GM23338 (cell line): ENCODE measurements around the gene TNIP2. TPM values are rescaled to one million over a fixed set of nuclear protein-coding genes. Genes with fewer than 3 reads are reported as not detected.
"Not testable (repeated sequence)": the region's sequence is repeated elsewhere in the genome, so short reads cannot be mapped to it uniquely, and the experiment has no call there.

Experiments
- ATAC-seq: fragments of 200-7000 bp; cut with Tn5 transposase; 3 replicates; pipeline ENCODE4 v1.9.1; 2020
- DNase-seq: peaks from one replicate; pipeline ENCODE4 v3.0.0-alpha.2; 2015; ENCODE audit warnings: low spot score
- H2AFZ ChIP-seq: fragments of 200-600 bp; sonication (generic); 2 replicates; pipeline ENCODE4 v1.8.0; 2016; ENCODE audit warnings: antibody characterized with exemption, mild to moderate bottlenecking, moderate library complexity
- H3F3A ChIP-seq: fragments of 200-600 bp; sonication (generic); replicated peaks from 2 replicates; pipeline ENCODE4 v1.8.0; 2017; ENCODE audit warnings: antibody characterized with exemption, mixed run types, low read depth
- H3K27ac ChIP-seq: fragments of 200-600 bp; sonication (generic); 2 replicates; pipeline ENCODE4 v1.6.1; 2016; ENCODE audit warnings: low read depth
- H3K27me3 ChIP-seq: fragments of 200-600 bp; sonication (generic); 2 replicates; pipeline ENCODE4 v1.8.0; 2016; ENCODE audit warnings: mild to moderate bottlenecking, mixed run types, moderate library complexity; ENCODE audit not compliant: insufficient read depth
- H3K36me3 ChIP-seq: fragments of 200-600 bp; sonication (generic); 2 replicates; pipeline ENCODE4 v1.8.0; 2016; ENCODE audit warnings: mild to moderate bottlenecking; ENCODE audit not compliant: insufficient read depth
- H3K4me1 ChIP-seq: fragments of 200-600 bp; sonication (generic); 2 replicates; pipeline ENCODE4 v1.8.0; 2016; ENCODE audit warnings: mild to moderate bottlenecking, moderate library complexity; ENCODE audit not compliant: insufficient read depth
- H3K4me2 ChIP-seq: fragments of 200-600 bp; sonication (generic); 2 replicates; pipeline ENCODE4 v1.7.1; 2017; ENCODE audit warnings: mixed run types
- H3K4me3 ChIP-seq: fragments of 200-600 bp; sonication (generic); 2 replicates; pipeline ENCODE4 v1.6.1; 2016; ENCODE audit warnings: mixed run types
- H3K79me2 ChIP-seq: fragments of 200-600 bp; sonication (generic); replicated peaks from 2 replicates; pipeline ENCODE4 v1.8.0; 2017; ENCODE audit warnings: mild to moderate bottlenecking; ENCODE audit not compliant: insufficient read depth
- H3K9me2 ChIP-seq: fragments of 200-600 bp; sonication (generic); 2 replicates; pipeline ENCODE4 v1.8.0; 2017; ENCODE audit not compliant: insufficient read depth
- H4K20me1 ChIP-seq: fragments of 200-600 bp; sonication (generic); replicated peaks from 2 replicates; pipeline ENCODE4 v1.8.0; 2017; ENCODE audit warnings: mild to moderate bottlenecking; ENCODE audit not compliant: insufficient read depth
- H3K27ac Mint-ChIP-seq: 2 replicates; pipeline ENCODE4 v1.8.0; 2020; ENCODE audit warnings: inconsistent platforms, mild to moderate bottlenecking, moderate library complexity, mixed read lengths
- H3K27me3 Mint-ChIP-seq: 3 replicates; pipeline ENCODE4 v1.8.0; 2022; ENCODE audit warnings: low read depth, mild to moderate bottlenecking, moderate library complexity, mixed read lengths, inconsistent platforms; ENCODE audit not compliant: insufficient read depth, poor library complexity
- H3K36me3 Mint-ChIP-seq: 3 replicates; pipeline ENCODE4 v1.8.0; 2021; ENCODE audit warnings: low read depth, mild to moderate bottlenecking, inconsistent platforms, moderate library complexity, mixed read lengths
- H3K4me1 Mint-ChIP-seq: 3 replicates; pipeline ENCODE4 v1.8.0; 2020; ENCODE audit warnings: mild to moderate bottlenecking, inconsistent platforms, mixed read lengths
- H3K4me3 Mint-ChIP-seq: 3 replicates; pipeline ENCODE4 v1.8.0; 2021; ENCODE audit warnings: moderate library complexity, mild to moderate bottlenecking, inconsistent platforms, mixed read lengths
- H3K9me3 Mint-ChIP-seq: 3 replicates; pipeline ENCODE4 v1.8.0; 2020; ENCODE audit warnings: moderate library complexity, mild to moderate bottlenecking, inconsistent platforms, mixed read lengths
- CREB1 ChIP-seq: fragments of 250-450 bp; sonication (Bioruptor Pico); IDR thresholded peaks from 2 replicates; pipeline ENCODE4 v1.5.0; 2020; ENCODE audit warnings: low read depth, mild to moderate bottlenecking, moderate library complexity
- EZH2 ChIP-seq: fragments of 200-600 bp; sonication (generic); IDR thresholded peaks from one replicate; pipeline ENCODE4 v1.8.0; 2017; ENCODE audit warnings: antibody characterized with exemption, mild to moderate bottlenecking, low read depth; ENCODE audit not compliant: unreplicated experiment
- JUNB ChIP-seq: IDR thresholded peaks from one replicate; pipeline ENCODE4 v1.6.1; 2016; ENCODE audit warnings: antibody characterized with exemption; ENCODE audit not compliant: unreplicated experiment
- STAT1 ChIP-seq: IDR thresholded peaks from one replicate; pipeline ENCODE4 v1.6.1; 2016; ENCODE audit warnings: antibody characterized with exemption; ENCODE audit not compliant: unreplicated experiment
- ZNF331 ChIP-seq: fragments of 250-450 bp; sonication (Bioruptor Pico); IDR thresholded peaks from 2 replicates; pipeline ENCODE4 v1.5.0; 2020; ENCODE audit warnings: low read depth, mild to moderate bottlenecking, moderate library complexity
- polyA plus RNA-seq: library from polyadenylated mRNA; unstranded; fragments of >200 nt; fragmentation: Nextera tagmentation; extraction: Ambion mirVana; gene quantifications from 2 replicates; pipeline ENCODE4 v1.2.1, GENCODE V29; 2016
- total RNA-seq: library from RNA; depleted of rRNA; stranded (reverse); fragments of >200 nt; shearing (Covaris generic); gene quantifications from 2 replicates; pipeline ENCODE4 v1.2.3, GENCODE V29; 2014
- TF ChIP-seq, protein P1 (sequence below): IDR thresholded peaks from 2 replicates; pipeline ENCODE4 v1.6.1; 2016; ENCODE audit warnings: antibody characterized with exemption
- TF ChIP-seq, protein P2 (sequence below), 2 experiments: fragments of 200-600 bp in 1 of 2; sonication (generic) in 1 of 2; conservative IDR thresholded peaks; 2 replicates each; pipeline versions ENCODE4 v1.5.1 to v1.6.1; 2016 to 2017; ENCODE audit warnings: antibody characterized with exemption in 2 of 2, low read depth in 2 of 2, mild to moderate bottlenecking in 2 of 2, moderate library complexity in 1 of 2
- TF ChIP-seq, protein P3 (sequence below): fragments of 250-450 bp; sonication (Bioruptor Pico); IDR thresholded peaks from 2 replicates; pipeline ENCODE4 v1.5.0; 2020; ENCODE audit warnings: mild to moderate bottlenecking, moderate library complexity

The TNIP2 gene
- total and polyA plus RNA-seq, 2 experiments from 2014 or later = 34.8 to 61.4 TPM

DNA sequence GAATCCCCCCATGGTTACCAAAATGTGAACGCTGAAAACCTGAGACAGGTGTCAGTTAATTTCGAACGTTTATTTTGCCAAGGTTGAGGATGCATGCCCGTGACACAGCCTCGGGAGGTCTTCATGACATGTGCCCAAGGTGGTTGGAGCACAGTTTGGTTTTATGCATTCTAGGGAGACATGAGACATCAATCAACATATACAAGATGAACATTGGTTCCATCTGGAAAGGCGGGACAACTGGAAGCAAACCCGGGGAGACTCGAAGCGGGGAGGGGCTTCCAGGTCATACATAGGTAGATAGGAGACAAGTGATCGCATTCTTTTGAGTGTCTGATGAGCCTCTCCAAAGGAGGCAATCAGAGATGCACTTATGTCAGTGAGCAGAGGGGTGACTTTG, 25.8 kb upstream of the TNIP2 start:
- Mint-ChIP-seq H3K27ac (no peak overlapping the region), H3K9me3 (peaks cover 6% of the 10 kb centered on the region), H3K4me1 (peaks cover 25% of the 10 kb centered on the region), H3K27me3 (no peaks in the 10 kb centered on the region), H3K36me3 (peaks cover 2% of the 10 kb centered on the region; the same call in 1 of the 3 replicates), H3K4me3 (no peak overlapping the region)
- Histone ChIP-seq H3F3A (peaks cover 14% of the 10 kb centered on the region; the same call in 1 of the 2 replicates), H3K36me3 (no peaks in the 10 kb centered on the region), H3K9me2 (no peaks in the 10 kb centered on the region), H3K4me3 (no peak overlapping the region), H3K79me2 (no peaks in the 10 kb centered on the region), H3K27me3 (no peaks in the 10 kb centered on the region), H4K20me1 (no peaks in the 10 kb centered on the region), H3K27ac (no peak overlapping the region), H3K4me1 (peaks cover 22% of the 10 kb centered on the region), H3K4me2 (no peak overlapping the region), H2AFZ (no peak overlapping the region)
- TF ChIP-seq, protein P1, sequence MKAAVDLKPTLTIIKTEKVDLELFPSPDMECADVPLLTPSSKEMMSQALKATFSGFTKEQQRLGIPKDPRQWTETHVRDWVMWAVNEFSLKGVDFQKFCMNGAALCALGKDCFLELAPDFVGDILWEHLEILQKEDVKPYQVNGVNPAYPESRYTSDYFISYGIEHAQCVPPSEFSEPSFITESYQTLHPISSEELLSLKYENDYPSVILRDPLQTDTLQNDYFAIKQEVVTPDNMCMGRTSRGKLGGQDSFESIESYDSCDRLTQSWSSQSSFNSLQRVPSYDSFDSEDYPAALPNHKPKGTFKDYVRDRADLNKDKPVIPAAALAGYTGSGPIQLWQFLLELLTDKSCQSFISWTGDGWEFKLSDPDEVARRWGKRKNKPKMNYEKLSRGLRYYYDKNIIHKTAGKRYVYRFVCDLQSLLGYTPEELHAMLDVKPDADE = no peak
- ATAC-seq = no peak
- DNase-seq = no peak

DNA sequence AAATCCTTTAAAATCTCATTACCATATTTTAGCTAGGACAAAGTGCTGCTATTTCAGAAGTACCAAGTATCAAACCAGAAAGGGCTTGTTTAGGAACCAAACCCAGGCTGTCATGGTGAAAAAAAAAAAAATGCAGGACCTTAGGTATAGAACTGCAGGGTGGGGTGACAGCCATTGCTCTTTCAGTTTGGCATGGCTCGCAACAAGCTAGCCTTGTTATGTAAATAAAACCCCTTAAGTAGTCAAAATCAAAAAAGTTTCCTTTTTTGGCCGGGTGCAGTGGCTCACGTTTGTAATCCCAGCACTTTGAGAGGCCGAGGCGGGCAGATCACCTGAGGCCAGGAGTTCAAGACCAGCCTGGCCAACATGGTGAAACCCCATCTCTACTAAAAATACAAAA, 24.5 kb upstream of the TNIP2 start:
- not testable (repeated sequence) for H3K4me2 ChIP-seq, H2AFZ ChIP-seq, H3K9me3 Mint-ChIP-seq, H3K36me3 ChIP-seq, H3K27me3 Mint-ChIP-seq, H3K27me3 ChIP-seq, H3K27ac ChIP-seq, H4K20me1 ChIP-seq, H3K9me2 ChIP-seq, H3K27ac Mint-ChIP-seq, H3K4me3 Mint-ChIP-seq, H3K4me3 ChIP-seq, H3K36me3 Mint-ChIP-seq, H3K79me2 ChIP-seq
- ATAC-seq (peak; percentile 9; the same call in 1 of the 3 replicates), DNase-seq (peak; percentile 69)
- Histone ChIP-seq H3K4me1 (peaks cover 23% of the 10 kb centered on the region), H3F3A (peaks cover 14% of the 10 kb centered on the region; the same call in 1 of the 2 replicates)
- peaks cover 25% of the 10 kb centered on the region for H3K4me1 Mint-ChIP-seq

DNA sequence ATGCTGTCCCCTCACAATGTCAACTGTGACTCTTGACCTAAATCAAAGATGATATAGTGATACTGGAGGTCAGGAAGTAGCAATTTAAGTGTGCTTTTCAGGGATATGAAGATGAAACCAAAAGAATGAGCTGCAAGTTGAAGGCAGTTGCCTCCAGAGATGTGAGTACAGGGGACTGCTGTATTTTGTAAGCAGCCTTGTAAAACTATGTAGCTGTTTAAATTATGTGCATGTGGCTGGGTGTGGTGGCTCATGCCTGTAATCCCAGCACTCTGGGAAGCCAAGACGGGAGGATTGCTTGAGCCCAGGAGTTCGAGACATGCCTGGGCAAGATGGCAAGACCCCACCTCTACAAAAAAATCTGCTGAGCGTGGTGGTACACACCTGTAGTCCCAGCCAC, 15.1 kb upstream of the TNIP2 start:
- H3K4me1 ChIP-seq = peaks cover 13% of the 10 kb centered on the region
- no peaks in the 10 kb centered on the region for H3K9me2 ChIP-seq
- no peak overlapping the region for H3K4me2 ChIP-seq
- H3K36me3 ChIP-seq = no peaks in the 10 kb centered on the region
- H3F3A ChIP-seq = no peaks in the 10 kb centered on the region
- Mint-ChIP-seq H3K27me3 (no peaks in the 10 kb centered on the region), H3K4me1 (peaks cover 11% of the 10 kb centered on the region), H3K36me3 (peaks cover 3% of the 10 kb centered on the region; the same call in 1 of the 3 replicates), H3K4me3 (no peak overlapping the region), H3K9me3 (peaks cover 4% of the 10 kb centered on the region; the same call in 2 of the 3 replicates), H3K27ac (no peak overlapping the region)
- DNase-seq = no peak
- no peak overlapping the region for H3K4me3 ChIP-seq
- H3K27ac ChIP-seq = no peak overlapping the region
- H3K27me3 ChIP-seq = no peaks in the 10 kb centered on the region
- no peaks in the 10 kb centered on the region for H3K79me2 ChIP-seq
- peak overlapping the region; percentile 53; the same call in 1 of the 2 replicates for H2AFZ ChIP-seq
- no peak for ATAC-seq
- no peaks in the 10 kb centered on the region for H4K20me1 ChIP-seq
- TF ChIP-seq, protein P2, sequence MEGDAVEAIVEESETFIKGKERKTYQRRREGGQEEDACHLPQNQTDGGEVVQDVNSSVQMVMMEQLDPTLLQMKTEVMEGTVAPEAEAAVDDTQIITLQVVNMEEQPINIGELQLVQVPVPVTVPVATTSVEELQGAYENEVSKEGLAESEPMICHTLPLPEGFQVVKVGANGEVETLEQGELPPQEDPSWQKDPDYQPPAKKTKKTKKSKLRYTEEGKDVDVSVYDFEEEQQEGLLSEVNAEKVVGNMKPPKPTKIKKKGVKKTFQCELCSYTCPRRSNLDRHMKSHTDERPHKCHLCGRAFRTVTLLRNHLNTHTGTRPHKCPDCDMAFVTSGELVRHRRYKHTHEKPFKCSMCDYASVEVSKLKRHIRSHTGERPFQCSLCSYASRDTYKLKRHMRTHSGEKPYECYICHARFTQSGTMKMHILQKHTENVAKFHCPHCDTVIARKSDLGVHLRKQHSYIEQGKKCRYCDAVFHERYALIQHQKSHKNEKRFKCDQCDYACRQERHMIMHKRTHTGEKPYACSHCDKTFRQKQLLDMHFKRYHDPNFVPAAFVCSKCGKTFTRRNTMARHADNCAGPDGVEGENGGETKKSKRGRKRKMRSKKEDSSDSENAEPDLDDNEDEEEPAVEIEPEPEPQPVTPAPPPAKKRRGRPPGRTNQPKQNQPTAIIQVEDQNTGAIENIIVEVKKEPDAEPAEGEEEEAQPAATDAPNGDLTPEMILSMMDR (conservative IDR thresholded peaks at IDR 0.05; ENCODE audit: low read depth in 2 of 2) = no peak
- TF ChIP-seq CREB1 (CRISPR knock-in tag) (no peak), JUNB (no peak), ZNF331 (no peak), STAT1 (no peak), EZH2 (no peak)
- TF ChIP-seq, protein P3, sequence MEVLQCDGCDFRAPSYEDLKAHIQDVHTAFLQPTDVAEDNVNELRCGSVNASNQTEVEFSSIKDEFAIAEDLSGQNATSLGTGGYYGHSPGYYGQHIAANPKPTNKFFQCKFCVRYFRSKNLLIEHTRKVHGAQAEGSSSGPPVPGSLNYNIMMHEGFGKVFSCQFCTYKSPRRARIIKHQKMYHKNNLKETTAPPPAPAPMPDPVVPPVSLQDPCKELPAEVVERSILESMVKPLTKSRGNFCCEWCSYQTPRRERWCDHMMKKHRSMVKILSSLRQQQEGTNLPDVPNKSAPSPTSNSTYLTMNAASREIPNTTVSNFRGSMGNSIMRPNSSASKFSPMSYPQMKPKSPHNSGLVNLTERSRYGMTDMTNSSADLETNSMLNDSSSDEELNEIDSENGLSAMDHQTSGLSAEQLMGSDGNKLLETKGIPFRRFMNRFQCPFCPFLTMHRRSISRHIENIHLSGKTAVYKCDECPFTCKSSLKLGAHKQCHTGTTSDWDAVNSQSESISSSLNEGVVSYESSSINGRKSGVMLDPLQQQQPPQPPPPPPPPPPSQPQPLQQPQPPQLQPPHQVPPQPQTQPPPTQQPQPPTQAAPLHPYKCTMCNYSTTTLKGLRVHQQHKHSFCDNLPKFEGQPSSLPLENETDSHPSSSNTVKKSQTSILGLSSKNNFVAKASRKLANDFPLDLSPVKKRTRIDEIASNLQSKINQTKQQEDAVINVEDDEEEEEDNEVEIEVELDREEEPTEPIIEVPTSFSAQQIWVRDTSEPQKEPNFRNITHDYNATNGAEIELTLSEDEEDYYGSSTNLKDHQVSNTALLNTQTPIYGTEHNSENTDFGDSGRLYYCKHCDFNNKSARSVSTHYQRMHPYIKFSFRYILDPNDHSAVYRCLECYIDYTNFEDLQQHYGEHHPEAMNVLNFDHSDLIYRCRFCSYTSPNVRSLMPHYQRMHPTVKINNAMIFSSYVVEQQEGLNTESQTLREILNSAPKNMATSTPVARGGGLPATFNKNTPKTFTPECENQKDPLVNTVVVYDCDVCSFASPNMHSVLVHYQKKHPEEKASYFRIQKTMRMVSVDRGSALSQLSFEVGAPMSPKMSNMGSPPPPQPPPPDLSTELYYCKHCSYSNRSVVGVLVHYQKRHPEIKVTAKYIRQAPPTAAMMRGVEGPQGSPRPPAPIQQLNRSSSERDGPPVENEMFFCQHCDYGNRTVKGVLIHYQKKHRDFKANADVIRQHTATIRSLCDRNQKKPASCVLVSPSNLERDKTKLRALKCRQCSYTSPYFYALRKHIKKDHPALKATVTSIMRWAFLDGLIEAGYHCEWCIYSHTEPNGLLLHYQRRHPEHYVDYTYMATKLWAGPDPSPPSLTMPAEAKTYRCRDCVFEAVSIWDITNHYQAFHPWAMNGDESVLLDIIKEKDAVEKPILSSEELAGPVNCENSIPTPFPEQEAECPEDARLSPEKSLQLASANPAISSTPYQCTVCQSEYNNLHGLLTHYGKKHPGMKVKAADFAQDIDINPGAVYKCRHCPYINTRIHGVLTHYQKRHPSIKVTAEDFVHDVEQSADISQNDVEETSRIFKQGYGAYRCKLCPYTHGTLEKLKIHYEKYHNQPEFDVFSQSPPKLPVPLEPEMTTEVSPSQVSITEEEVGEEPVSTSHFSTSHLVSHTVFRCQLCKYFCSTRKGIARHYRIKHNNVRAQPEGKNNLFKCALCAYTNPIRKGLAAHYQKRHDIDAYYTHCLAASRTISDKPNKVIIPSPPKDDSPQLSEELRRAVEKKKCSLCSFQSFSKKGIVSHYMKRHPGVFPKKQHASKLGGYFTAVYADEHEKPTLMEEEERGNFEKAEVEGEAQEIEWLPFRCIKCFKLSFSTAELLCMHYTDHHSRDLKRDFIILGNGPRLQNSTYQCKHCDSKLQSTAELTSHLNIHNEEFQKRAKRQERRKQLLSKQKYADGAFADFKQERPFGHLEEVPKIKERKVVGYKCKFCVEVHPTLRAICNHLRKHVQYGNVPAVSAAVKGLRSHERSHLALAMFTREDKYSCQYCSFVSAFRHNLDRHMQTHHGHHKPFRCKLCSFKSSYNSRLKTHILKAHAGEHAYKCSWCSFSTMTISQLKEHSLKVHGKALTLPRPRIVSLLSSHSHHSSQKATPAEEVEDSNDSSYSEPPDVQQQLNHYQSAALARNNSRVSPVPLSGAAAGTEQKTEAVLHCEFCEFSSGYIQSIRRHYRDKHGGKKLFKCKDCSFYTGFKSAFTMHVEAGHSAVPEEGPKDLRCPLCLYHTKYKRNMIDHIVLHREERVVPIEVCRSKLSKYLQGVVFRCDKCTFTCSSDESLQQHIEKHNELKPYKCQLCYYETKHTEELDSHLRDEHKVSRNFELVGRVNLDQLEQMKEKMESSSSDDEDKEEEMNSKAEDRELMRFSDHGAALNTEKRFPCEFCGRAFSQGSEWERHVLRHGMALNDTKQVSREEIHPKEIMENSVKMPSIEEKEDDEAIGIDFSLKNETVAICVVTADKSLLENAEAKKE (CRISPR knock-in tag) = no peak
